HG03521 (cell line): ENCODE data around the gene MIB1.
A peak's percentile ranks its signal among the peaks of the same experiment; 100 is the strongest.

Experiments
- ATAC-seq: cut with Tn5 transposase; IDR thresholded peaks from one replicate; pipeline ENCODE4 v1.9.1; 2021; ENCODE audit warnings: mild to moderate bottlenecking, moderate library complexity; ENCODE audit not compliant: unreplicated experiment

Gene MIB1

GRCh38 chr18:21865043-21865442 is 124.5 kb downstream of the MIB1 start:
- no peak for ATAC-seq

- ATAC-seq = no peak
These were observed 128.2 kb downstream of the MIB1 start for GRCh38 chr18:21868770-21869169.

GRCh38 chr18:21889570-21889969 is 149.0 kb downstream of the MIB1 start:
- ATAC-seq = no peak

GRCh38 chr18:21894619-21895367 is 154.2 kb downstream of the MIB1 start:
- ATAC-seq = no peak

GRCh38 chr18:21896732-21897336 is 156.2 kb downstream of the MIB1 start:
- no peak for ATAC-seq

GRCh38 chr18:21897811-21898210 is 157.2 kb downstream of the MIB1 start:
- peak; percentile 61 for ATAC-seq

DNA sequence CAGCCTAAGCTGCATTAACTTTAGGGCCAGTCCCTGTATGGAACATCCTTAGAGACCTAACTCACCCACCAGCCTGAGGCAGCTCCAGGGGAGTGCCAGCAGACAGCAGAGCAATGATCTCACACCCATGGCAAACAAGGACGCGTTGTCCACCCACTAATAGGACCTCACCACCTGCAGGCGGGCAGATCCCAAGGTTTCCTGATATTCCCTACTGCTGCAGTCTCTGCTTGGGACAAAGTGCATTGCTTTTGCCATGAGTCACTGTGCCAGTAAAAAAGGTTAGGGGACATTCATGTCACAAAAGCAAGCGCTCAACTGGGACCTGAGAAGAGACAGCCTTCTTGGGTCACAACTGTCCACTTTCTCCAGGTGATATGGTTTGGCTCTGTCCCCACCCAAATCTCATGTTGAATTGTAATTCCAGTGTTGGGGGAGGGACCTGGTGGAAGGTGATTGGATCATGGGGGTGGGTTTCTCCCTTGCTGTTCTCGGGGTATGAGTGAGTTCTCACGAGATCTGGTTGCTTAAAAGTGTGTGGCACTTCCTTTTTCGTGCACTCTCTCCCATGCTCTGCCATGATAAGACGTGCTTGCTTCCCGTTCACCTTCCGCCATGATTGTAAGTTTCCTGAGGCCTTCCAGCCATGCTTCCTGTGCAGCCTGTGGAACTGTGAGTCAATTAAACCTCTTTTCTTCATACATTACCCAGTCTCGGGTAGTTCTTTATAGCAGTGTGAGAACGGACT is 160.2 kb downstream of the MIB1 start:
- ATAC-seq = no peak

DNA sequence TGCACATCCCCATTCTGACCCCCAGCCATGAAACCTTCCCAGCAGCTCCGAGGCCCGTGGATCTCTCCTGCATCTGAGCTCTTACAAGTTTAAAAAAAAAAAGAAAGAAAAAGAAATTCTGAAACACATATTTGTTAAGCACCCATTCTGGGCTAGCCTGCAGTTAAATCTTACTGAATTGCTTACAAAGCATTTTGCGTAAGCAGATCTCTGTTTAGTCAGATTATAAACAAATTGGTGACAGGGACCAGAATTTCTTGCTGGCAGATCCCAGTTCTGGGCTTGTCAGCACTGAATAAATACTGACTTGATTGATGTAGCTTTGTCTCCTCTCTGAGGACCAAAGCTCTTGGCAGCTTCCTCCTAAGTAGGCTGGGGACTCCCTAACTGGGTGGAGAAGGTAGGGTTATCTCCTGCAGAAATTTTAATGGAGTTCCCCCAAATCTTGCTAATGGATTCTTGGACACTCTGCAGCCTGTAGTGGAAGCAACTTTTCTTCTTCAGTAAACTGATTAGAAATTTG is 160.9 kb downstream of the MIB1 start:
- no peak for ATAC-seq

DNA sequence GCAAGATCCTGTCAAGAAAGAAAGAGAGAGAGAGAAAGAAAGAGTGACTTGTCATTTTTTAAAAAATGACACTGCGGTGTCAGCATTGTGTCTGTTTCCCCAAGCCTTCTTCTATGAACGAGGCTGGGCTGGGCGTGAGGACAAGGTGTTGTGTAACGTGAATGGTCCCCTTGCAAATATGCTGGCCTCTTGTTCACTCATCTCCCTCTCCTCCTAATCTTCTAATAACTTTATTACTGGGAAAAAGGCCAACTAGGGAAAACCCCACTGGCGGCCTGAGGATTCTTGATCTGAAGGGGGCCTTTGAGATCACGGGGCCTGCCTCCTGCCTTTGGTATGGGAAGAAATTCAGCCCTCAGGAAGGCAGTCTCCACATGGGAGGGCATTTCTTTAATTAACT is 163.1 kb downstream of the MIB1 start:
- ATAC-seq = no peak

DNA sequence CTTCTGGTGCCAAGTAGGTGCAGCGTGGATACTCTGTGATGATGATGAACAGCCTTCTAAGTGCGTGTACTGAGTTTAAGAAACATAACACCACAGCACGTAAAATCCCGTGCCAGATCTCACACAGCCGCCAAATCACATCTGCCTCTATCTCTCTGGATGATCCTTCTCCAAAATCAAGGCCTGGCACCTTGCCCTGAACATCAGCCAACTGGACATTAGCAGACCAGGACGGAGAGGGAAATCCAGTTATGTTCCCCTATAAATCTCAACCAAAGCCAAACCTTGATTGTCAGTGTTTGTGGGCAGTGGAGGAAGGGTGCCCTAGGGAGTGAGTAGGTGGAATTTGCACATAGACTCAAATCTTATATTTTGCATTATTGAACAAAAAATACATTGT is 164.3 kb downstream of the MIB1 start:
- ATAC-seq = no peak

DNA sequence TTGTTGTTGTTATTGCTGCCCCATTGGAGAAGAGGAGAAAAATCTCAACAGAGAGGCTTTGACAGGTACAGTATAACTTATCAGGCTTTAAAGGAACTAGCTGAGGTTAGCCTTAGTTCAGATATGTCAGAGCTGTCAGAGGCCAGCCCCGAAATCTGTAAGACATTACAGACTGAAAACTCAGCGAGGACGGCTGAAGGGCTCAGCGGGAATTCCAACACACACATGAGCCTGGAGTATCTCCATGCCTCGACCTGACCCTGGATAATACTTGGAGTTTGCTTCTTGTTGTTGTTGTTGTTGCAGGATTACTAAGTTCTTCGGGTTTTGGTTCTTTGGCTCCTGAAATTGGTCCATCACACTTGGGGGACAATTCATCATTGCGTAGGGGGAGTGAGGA is 166.9 kb downstream of the MIB1 start:
- ATAC-seq = no peak

DNA sequence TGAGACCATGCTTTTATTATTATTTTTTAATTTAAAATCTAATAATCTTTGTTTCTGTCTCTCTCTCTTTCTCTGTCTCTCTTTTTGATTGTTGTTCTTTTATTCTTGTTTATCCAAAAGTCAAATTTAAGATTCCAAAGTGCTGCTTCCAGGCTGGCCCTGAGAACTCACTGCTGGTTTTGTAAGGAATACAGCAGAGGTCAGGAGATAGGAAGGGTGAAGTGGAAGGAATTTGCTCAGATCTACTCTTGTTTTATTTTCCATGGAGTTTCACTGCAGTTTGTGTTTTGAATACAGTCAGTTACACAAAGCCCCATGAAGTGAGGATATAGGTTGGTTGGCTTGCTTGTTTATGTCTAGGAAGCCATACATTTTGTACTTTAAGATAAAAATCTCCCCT is 168.1 kb downstream of the MIB1 start:
- ATAC-seq = no peak

DNA sequence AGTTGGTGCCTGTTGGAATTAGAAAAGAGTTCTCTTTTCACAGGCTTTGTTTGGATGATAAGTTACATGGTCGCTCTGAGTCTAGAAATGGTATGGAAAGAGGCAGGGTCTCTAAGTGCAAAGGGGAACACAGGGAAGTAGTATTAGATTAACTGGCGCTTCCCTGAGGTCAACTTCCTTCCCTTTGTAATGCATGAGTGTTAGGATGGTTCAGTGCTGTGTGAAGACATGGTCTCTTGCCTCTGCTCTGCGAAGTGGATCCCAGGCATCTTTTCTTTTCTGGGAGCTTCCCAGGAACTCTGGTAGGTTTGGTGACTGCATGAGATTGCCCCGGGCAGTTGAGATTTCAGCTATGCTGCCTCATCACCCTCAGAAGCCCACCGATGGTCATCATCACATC is 170.3 kb downstream of the MIB1 start:
- no peak for ATAC-seq

DNA sequence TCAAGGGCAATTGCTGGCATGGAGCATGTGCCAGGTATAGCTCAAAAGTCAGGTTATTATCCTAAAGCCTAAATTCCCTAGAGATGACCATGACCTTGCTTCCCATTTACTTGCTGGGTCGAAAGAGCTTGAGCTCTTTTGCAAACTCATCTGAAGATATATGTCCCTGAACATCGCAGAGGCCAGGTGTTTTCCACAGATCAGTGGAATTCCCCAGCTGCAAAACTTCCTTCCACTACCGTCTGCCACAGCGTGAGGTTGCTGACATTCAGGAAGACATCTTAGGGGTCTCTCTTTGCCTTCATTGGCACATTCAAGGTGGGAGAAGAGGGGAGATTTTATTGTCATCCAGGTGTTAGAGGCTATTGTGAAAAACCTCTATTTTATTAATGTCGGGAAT is 171.0 kb downstream of the MIB1 start:
- no peak for ATAC-seq

GRCh38 chr18:21912339-21913239 is 172.0 kb downstream of the MIB1 start:
- ATAC-seq = no peak

- ATAC-seq = no peak
These were observed 174.2 kb downstream of the MIB1 start for GRCh38 chr18:21914739-21915319.

DNA sequence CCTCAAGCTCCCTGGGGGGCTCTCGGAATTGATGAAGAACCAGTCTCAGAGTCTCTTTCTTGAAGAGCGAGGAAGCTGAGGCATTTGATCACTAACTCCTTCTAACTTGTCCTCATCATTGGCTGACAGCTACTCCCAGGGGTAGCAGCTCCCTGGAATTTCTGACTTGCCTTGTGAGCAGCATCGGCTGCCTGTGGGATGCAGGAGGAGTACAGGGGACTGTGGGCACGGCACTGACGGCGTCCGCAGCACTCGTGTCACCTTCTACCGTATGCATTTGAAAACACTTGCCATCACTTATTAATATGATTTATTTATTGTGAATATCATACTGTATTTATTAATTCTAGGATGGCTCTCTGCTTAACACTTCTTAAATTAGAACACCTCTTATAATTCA is 175.0 kb downstream of the MIB1 start:
- no peak for ATAC-seq

GRCh38 chr18:21916594-21916993 is 176.0 kb downstream of the MIB1 start:
- ATAC-seq = no peak

GRCh38 chr18:21918693-21919092 is 178.1 kb downstream of the MIB1 start:
- no peak for ATAC-seq
